AG10803 (cell line): ENCODE data around the gene RASAL3.

Source experiments
- DNase-seq: peaks from one replicate; pipeline ENCODE4 v3.0.0; 2010; ENCODE audit warnings: low read depth
- H3K4me3 ChIP-seq: 2 replicates; pipeline ENCODE4 v1.5.1; 2011; ENCODE audit warnings: mild to moderate bottlenecking, low read length, control low read depth
- CTCF ChIP-seq: conservative IDR thresholded peaks from 2 replicates; pipeline ENCODE4 v1.5.1; 2011; ENCODE audit warnings: mild to moderate bottlenecking, low read length, control low read depth, inconsistent platforms

Gene RASAL3

GRCh38 chr19:15464394-15465385 lies at the start of gene RASAL3:
TSS of gene RASAL3 (minus strand) at chr19:15464544. CDS start at chr19:15464358, 186 bp downstream.
- TF ChIP-seq CTCF, result no peak
- no peak for DNase-seq
- H3K4me3 ChIP-seq, result no peak within 1 kb of the TSS

DNA sequence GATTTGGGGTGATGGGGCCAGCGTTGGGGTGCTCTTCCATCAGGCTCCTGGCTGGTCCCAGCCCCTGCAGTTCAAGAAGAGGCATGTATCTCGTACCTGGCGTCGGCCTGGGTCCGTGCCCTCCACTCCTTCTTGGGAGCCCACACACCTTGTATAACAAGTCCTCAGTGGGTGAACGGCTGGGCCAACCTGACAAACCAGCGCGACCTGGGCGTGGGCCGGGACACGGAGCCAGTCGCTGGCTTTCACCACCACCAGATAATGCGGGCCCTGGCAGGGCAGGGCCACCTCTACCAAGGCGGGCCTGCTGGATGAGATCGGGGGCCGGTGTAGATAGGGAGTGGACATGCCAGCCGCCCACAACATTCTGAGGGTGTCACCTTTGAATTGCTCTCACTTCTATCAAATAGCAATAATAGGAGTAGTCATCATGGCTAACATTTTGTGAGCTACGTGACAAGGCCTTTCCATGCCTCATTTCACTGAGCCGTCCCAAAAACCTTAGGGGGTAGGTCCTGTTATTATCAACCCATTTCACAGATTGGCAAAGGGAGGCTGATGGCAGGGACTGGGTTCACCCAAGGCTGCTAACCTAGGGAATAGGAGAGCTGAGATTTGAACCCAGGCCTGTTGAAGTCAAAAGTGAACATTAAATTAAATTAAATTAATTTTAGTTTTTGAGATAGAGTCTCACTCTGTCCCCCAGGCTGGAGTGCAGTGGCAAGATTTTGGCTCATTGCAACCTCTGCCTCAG lies 47.5 kb upstream of the RASAL3 start:
- no peak for DNase-seq
- H3K4me3 ChIP-seq, result no peak overlapping the region
- no peak for TF ChIP-seq CTCF

DNA sequence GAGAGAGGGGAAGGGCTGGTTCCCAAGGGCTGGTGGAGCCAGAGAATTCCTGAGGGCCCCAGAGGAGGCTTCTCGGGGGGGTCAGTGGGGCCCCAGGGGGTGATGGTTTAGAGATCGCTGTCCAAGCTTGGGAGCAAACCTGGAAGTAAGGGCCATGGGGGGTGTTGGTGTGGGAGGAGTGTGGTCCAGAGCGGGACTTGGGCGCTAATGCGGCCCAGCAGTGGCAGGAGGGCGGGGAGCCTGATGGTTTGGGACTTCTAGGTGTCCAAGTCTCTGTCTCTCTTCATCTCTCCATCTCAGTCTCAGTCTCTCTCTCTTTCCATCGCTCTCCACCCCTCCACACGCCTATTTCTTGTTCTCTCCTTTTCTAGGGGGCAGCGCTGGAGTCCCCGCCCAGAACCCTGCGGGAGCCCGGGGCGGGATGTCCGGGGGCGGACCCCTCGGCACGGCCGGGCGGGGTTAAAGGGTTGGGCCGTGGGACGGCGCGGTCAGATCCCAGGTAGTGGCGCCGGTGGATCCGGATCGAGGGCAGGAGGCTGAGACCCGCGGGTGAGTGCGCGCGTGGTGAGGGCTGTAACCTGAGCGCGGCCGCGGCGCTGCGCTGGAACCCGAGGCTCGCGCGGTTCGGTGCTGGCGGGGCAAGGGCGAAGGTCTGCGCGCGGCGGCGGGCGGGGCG lies 43.8 kb upstream of the RASAL3 start, which contains the start of gene CYP4F22:
Gene CYP4F22 (plus strand): TSS at position 491 of the 676 bp plus-strand sequence. CDS start 16,812 bp downstream, outside the sequence.
- no peak for TF ChIP-seq CTCF
- no peak within 1 kb of the TSS for H3K4me3 ChIP-seq
- no peak for DNase-seq

DNA sequence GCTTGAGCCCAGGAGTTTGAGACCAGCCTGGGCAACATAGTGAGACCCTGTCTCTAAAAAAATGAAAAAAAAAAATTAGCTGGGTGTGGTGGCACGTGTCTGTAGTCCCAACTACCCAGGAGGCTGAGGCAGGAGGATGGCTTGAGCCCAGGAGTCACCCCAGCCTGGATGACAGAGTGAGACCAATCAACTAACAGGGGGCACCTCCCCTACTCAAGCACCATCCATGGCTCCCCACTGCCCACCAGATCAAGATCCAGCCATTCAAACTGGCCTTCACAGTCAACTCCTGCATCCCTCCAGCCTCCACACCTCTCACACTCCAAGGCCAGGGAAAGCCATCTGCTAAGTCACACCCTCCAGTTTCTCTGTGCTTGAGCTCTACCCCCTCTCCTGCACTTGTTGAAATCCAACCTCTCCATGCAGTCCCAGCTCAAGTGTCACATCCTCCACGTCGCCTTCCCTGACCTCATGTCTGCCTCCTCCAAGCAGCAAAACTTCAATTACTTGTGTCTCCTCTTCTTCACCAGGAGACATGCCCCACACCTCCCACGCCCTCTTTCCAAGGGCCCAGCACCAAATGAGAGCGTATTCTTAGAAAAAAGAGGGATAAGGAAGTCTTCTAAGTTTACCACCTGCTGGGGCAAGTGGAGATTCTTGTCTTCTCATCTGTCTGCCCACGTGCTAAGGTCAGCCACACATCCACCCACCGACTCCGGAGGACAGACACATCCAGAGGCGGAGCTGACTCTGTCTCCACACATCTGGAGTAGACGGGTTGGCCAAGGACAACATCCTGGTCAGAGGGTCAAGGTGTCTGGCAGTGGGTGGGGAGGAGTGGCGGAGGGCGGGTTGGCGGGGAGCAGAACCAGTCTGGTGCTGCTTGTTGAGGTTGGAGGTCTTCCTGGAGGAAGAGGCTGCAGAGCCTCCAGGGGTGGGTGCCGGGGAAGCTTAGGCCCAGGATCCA lies 43.0 kb upstream of the RASAL3 start:
- H3K4me3 ChIP-seq, result no peak overlapping the region
- no peak for DNase-seq
- TF ChIP-seq CTCF, result no peak

GRCh38 chr19:15506074-15506571 lies 41.8 kb upstream of the RASAL3 start:
- no peak overlapping the region for H3K4me3 ChIP-seq
- DNase-seq, result no peak
- no peak for TF ChIP-seq CTCF

- DNase-seq, result no peak
- no peak for TF ChIP-seq CTCF
Measured at GRCh38 chr19:15502264-15502663, 37.9 kb upstream of the RASAL3 start.

More at GRCh38 chr19:15502264-15502663, 37.9 kb upstream of the RASAL3 start:
- H3K4me3 ChIP-seq, result no peak overlapping the region
